HFFc6 (cell line): Measurements from ENCODE around the gene FOXI1. TPM values are rescaled to one million over a fixed set of nuclear protein-coding genes. Genes with fewer than 3 reads are reported as not detected.

ENCODE experiments used
- DNase-seq: peaks from one replicate; pipeline ENCODE4 v3.0.0-alpha.2; 2018
- H3K27ac Mint-ChIP-seq: 2 replicates; pipeline ENCODE4 v1.8.0; 2020; ENCODE audit warnings: mild to moderate bottlenecking, mixed read lengths
- H3K27me3 Mint-ChIP-seq: 2 replicates; pipeline ENCODE4 v1.8.0; 2021; ENCODE audit warnings: mild to moderate bottlenecking, moderate library complexity, mixed read lengths; ENCODE audit not compliant: insufficient read depth
- H3K36me3 Mint-ChIP-seq: 2 replicates; pipeline ENCODE4 v1.8.0; 2021; ENCODE audit warnings: low read depth, mixed read lengths
- H3K4me1 Mint-ChIP-seq: 2 replicates; pipeline ENCODE4 v1.8.0; 2020; ENCODE audit warnings: low read depth, mixed read lengths
- H3K4me3 Mint-ChIP-seq: 2 replicates; pipeline ENCODE4 v1.8.0; 2020; ENCODE audit warnings: mild to moderate bottlenecking, moderate library complexity, mixed read lengths
- H3K9me3 Mint-ChIP-seq: 2 replicates; pipeline ENCODE4 v1.8.0; 2020; ENCODE audit warnings: mild to moderate bottlenecking, mixed read lengths
- CTCF ChIP-seq: fragments of 200-600 bp; sonication (generic); IDR thresholded peaks from 2 replicates; pipeline ENCODE4 v1.5.0; 2021; ENCODE audit warnings: antibody characterized with exemption, mild to moderate bottlenecking
- total RNA-seq, 6 experiments: library from RNA; stranded (reverse); fragmentation: NEBNext Ultra II Directional; extraction: Animal tissue kit (Norgen Biotek cat#: 25700); gene quantifications; 2 replicates in 1 of 6; 3 replicates in 5 of 6; pipeline ENCODE4 v1.2.3, GENCODE V29; 2021

Gene FOXI1
- total RNA-seq, 6 experiments from 2014 or later = not detected

- no peak overlapping the region for H3K4me3 Mint-ChIP-seq
- no peaks in the 10 kb centered on the region for H3K36me3 Mint-ChIP-seq
- no peak overlapping the region for H3K27ac Mint-ChIP-seq
- no peaks in the 10 kb centered on the region for H3K9me3 Mint-ChIP-seq
- H3K27me3 Mint-ChIP-seq = peaks cover 9% of the 10 kb centered on the region
- no peak for DNase-seq
- no peak for TF ChIP-seq CTCF
- H3K4me1 Mint-ChIP-seq = peaks cover 14% of the 10 kb centered on the region
Measured at GRCh38 chr5:170148430-170149205, 42.9 kb downstream of the FOXI1 start.

- no peak for TF ChIP-seq CTCF
- Mint-ChIP-seq H3K27ac (no peak overlapping the region), H3K4me3 (no peak overlapping the region), H3K4me1 (peaks cover 14% of the 10 kb centered on the region), H3K9me3 (no peaks in the 10 kb centered on the region), H3K27me3 (peaks cover 12% of the 10 kb centered on the region), H3K36me3 (no peaks in the 10 kb centered on the region)
- no peak for DNase-seq
Measured at GRCh38 chr5:170149206-170149515, 43.5 kb downstream of the FOXI1 start.

GRCh38 chr5:170150713-170151096 is 45.0 kb downstream of the FOXI1 start:
- Mint-ChIP-seq H3K27ac (no peak overlapping the region), H3K36me3 (no peaks in the 10 kb centered on the region), H3K9me3 (no peaks in the 10 kb centered on the region), H3K4me1 (peaks cover 14% of the 10 kb centered on the region), H3K4me3 (no peak overlapping the region), H3K27me3 (peaks cover 10% of the 10 kb centered on the region)
- DNase-seq = no peak
- TF ChIP-seq CTCF = no peak

- Mint-ChIP-seq H3K36me3 (no peaks in the 10 kb centered on the region), H3K9me3 (no peaks in the 10 kb centered on the region), H3K4me1 (peaks cover 14% of the 10 kb centered on the region), H3K27ac (no peak overlapping the region), H3K27me3 (peaks cover 10% of the 10 kb centered on the region), H3K4me3 (no peak overlapping the region)
- TF ChIP-seq CTCF = no peak
- DNase-seq = peak; percentile 30
Measured at GRCh38 chr5:170151097-170151831, 45.6 kb downstream of the FOXI1 start.

GRCh38 chr5:170152767-170153166 is 47.1 kb downstream of the FOXI1 start:
- Mint-ChIP-seq H3K4me1 (peaks cover 14% of the 10 kb centered on the region), H3K4me3 (no peak overlapping the region), H3K36me3 (no peaks in the 10 kb centered on the region), H3K9me3 (no peaks in the 10 kb centered on the region), H3K27ac (no peak overlapping the region), H3K27me3 (peaks cover 8% of the 10 kb centered on the region)
- TF ChIP-seq CTCF = no peak
- DNase-seq = no peak
